ENCODE measurements around the gene ZC3HAV1.
A peak's percentile ranks its signal among the peaks of the same experiment; 100 is the strongest.
"Not testable (repeated sequence)": the region's sequence is repeated elsewhere in the genome, so short reads cannot be mapped to it uniquely, and the experiment has no call there.

Gene ZC3HAV1

GRCh38 chr7:139105484-139105883 lies 4.0 kb downstream of the ZC3HAV1 start:
- no peak overlapping the region; the same call in 1 of the 2 replicates for H3K4me3 ChIP-seq (ENCODE audit: low read length)
- no peak for TF ChIP-seq ZNF274 (IDR thresholded peaks at IDR 0.05; ENCODE audit: low read depth, low read length)

- TF ChIP-seq ZNF274 (IDR thresholded peaks at IDR 0.05; ENCODE audit: low read depth, low read length): no peak
- H3K4me3 ChIP-seq (ENCODE audit: low read length): peak overlapping the region; percentile 58
Observed at GRCh38 chr7:139104091-139104450, 5.4 kb downstream of the ZC3HAV1 start.

GRCh38 chr7:139103057-139103815 lies 6.3 kb downstream of the ZC3HAV1 start:
- H3K4me3 ChIP-seq (ENCODE audit: low read length): no peak overlapping the region
- TF ChIP-seq ZNF274 (IDR thresholded peaks at IDR 0.05; ENCODE audit: low read depth, low read length): no peak

DNA sequence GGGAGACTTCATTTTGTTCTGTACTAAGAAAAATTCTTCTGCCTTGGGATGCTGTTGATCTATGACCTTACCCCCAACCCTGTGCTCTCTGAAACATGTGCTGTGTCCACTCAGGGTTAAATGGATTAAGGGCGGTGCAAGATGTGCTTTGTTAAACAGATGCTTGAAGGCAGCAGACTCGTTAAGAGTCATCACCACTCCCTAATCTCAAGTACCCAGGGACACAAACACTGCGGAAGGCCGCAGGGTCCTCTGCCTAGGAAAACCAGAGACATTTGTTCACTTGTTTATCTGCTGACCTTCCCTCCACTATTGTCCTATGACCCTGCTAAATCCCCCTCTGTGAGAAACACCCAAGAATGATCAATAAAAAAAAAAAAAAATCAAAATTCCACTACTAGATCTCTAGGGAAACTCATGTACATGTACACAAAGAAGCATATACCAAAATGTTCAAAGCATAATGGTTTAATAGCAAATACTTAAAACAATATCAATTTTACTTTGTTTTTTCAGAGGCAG lies 7.8 kb downstream of the ZC3HAV1 start:
- H3K4me3 ChIP-seq (ENCODE audit: low read length): not testable (repeated sequence)

DNA sequence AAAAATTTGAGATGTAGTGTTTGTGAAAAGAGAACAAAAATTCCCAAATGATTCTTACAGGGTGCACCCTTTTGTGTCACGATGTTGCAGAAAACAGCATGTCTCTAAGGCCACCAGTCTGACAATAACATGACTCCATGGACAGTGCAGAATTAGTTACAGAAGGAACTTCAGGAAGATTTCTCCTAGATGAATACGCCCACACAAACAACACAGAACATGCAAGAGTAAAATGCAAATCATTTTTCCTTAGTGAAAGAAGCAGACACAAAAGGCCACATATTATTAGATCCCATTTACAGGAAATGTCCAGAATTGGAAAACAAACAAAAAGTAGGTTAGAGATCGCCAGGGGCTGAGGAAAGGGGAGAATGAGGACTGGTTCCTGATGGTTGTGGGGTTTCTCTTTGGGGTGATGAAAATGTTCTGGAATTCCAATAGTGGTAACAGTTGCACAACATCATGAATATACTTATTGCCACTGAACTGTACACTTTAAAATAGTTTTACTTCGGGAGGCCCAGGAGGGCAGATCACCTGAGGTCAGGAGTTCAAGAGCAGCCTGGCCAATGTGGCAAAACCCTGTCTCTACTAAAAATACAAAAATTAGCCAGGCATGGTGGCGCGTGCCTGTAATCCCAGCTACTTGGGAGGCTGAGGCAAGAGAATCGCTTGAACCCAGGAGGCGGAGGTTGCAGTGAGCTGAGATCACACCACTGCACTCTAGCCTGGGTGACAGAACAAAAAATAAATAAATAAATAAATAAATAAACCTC lies 10.2 kb downstream of the ZC3HAV1 start:
- H3K4me3 ChIP-seq (ENCODE audit: low read length): no peak overlapping the region
- TF ChIP-seq ZNF274 (IDR thresholded peaks at IDR 0.05; ENCODE audit: low read depth, low read length): no peak

GRCh38 chr7:139095194-139095659 lies 14.3 kb downstream of the ZC3HAV1 start:
- H3K4me3 ChIP-seq (ENCODE audit: low read length): peak overlapping the region; percentile 6; the same call in 1 of the 2 replicates
- no peak for TF ChIP-seq ZNF274 (IDR thresholded peaks at IDR 0.05; ENCODE audit: low read depth, low read length)

GRCh38 chr7:139094596-139094995 lies 14.9 kb downstream of the ZC3HAV1 start:
- no peak for TF ChIP-seq ZNF274 (IDR thresholded peaks at IDR 0.05; ENCODE audit: low read depth, low read length)

DNA sequence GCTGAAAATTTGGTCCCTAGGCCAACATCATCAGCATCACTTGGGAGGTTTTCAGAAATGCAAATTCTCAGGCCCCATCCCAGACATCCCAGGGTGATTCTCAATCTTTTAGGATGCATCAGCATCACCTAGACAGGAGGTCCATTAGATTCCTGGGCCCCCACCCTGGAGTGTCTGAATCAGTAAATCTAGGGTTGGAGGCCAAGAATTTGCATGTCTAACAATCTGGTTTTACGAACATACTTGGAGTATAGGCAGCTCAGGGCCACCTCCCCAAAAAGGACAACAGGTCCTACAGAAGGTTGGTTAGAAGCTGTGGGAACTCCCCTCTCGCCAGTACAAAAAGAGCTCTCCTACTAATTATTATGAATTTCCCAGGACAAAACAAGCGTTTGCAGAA lies 15.5 kb downstream of the ZC3HAV1 start:
- H3K4me3 ChIP-seq (ENCODE audit: low read length): no peak overlapping the region
- TF ChIP-seq ZNF274 (IDR thresholded peaks at IDR 0.05; ENCODE audit: low read depth, low read length): no peak

More at GRCh38 chr7:139094596-139094995, 14.9 kb downstream of the ZC3HAV1 start:
- peak overlapping the region; percentile 21; the same call in 1 of the 2 replicates for H3K4me3 ChIP-seq (ENCODE audit: low read length)

GRCh38 chr7:139093512-139093911 lies 16.0 kb downstream of the ZC3HAV1 start:
- H3K4me3 ChIP-seq (ENCODE audit: low read length): not testable (repeated sequence)

GRCh38 chr7:139092090-139092796 lies 17.3 kb downstream of the ZC3HAV1 start:
- TF ChIP-seq ZNF274 (IDR thresholded peaks at IDR 0.05; ENCODE audit: low read depth, low read length): no peak
- H3K4me3 ChIP-seq (ENCODE audit: low read length): no peak overlapping the region

DNA sequence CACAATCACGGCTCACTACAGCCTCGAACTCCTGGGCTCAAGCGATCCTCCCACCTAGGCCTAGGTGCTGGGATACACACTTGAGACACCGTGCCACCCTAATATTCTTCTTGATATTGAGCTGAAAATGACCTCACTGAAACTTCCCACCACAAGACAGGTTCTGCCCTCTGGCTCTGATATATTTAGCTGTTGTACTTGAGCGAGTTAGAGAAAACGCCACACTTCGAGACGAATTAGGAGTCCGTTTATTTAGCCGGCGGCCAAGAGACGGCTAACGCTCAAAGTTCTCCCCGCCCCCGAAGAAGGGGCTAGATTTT lies 17.9 kb downstream of the ZC3HAV1 start:
- no peak for TF ChIP-seq ZNF274 (IDR thresholded peaks at IDR 0.05; ENCODE audit: low read depth, low read length)
- H3K4me3 ChIP-seq (ENCODE audit: low read length): no peak overlapping the region

- no peak for TF ChIP-seq ZNF274 (IDR thresholded peaks at IDR 0.05; ENCODE audit: low read depth, low read length)
- H3K4me3 ChIP-seq (ENCODE audit: low read length): no peak overlapping the region
Observed at GRCh38 chr7:139089118-139089517, 20.4 kb downstream of the ZC3HAV1 start.

DNA sequence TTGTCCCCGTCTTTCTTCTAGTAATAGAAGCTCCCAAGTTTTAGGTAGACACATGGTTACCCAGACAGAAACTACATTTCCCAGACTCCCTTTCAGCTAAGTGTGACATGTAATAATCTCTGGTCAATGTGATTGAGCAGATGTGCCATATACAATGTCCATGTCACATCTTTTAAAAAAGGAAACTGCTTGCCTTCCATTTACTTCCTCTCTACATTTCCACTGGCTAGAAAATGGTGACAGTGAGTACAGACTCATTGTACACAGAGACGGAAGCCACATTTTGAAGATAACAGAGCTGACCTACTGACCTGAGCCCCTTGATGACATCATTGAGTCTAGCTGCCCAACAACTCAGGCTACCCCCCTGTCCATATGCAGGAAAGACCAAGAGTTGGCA lies 21.3 kb downstream of the ZC3HAV1 start:
- H3K4me3 ChIP-seq (ENCODE audit: low read length): no peak overlapping the region
- no peak for TF ChIP-seq ZNF274 (IDR thresholded peaks at IDR 0.05; ENCODE audit: low read depth, low read length)

DNA sequence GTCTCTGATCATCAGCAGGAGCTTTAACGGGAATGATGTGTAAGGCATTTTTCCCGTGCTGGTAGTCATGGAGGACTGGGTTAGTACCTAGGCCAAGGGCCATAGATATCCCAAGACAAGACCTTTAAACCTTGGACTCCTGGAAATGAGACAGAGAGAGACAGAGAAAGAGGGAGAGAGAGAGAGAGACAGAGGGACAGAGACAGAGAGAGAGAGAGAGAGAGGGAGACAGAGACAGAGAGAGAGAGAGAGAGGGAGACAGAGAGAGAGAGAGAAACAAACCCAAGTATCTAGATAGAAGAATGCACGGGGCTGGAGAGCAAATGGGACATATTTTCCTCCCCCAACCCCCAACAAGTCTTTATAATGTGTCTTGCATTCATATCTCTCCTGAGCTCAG lies 22.3 kb downstream of the ZC3HAV1 start:
- TF ChIP-seq ZNF274 (IDR thresholded peaks at IDR 0.05; ENCODE audit: low read depth, low read length): no peak
- no peak overlapping the region for H3K4me3 ChIP-seq (ENCODE audit: low read length)

All from GM08714 (cell line).